Measurements from ENCODE around the gene VWA1. TPM values are rescaled to one million over a fixed set of nuclear protein-coding genes. Genes with fewer than 3 reads are reported as not detected.
A peak's percentile ranks its signal among the peaks of the same experiment; 100 is the strongest.

Gene VWA1
- total RNA-seq, 4 donors from 2014 or later, result 142 to 261 (median 161) TPM

GRCh38 chr1:1430114-1430982 is 5.1 kb upstream of the VWA1 start:
- H3K27ac ChIP-seq, result peak overlapping the region; percentile 49 to 99 (median 86)
- peak overlapping the region in 2 of 4 donors; percentile 3 to 18 for H3K4me3 ChIP-seq
- no peaks in the 10 kb centered on the region for H3K9me3 ChIP-seq
- WGBS, 2 donors, result 8 to 14% methylated on average over 18 to 24 of the region's 35 CpGs
- DNase-seq (ENCODE audit: low spot score in 2 of 2), result peak; percentile 46 to 69
- peak in 2 of 5 experiments; percentile 41 to 61 for TF ChIP-seq CTCF (IDR thresholded peaks at IDR 0.05)
- peak in 1 of 2 donors; percentile 72 for TF ChIP-seq EP300 (IDR thresholded peaks at IDR 0.05)
- no peak for TF ChIP-seq POLR2A (IDR thresholded peaks at IDR 0.05)
- no peaks in the 10 kb centered on the region for H3K36me3 ChIP-seq
- peaks cover 0 to 7% of the 10 kb centered on the region in 2 donors for H3K27me3 ChIP-seq
- H3K4me1 ChIP-seq, result peaks cover 10 to 93% (median 70%) of the 10 kb centered on the region in 4 donors

- H3K9me3 ChIP-seq, result no peaks in the 10 kb centered on the region
- H3K4me1 ChIP-seq, result peaks cover 10 to 90% (median 70%) of the 10 kb centered on the region in 4 donors
- TF ChIP-seq POLR2A (IDR thresholded peaks at IDR 0.05), result no peak
- peak overlapping the region; percentile 49 to 99 (median 86) for H3K27ac ChIP-seq
- no peaks in the 10 kb centered on the region for H3K36me3 ChIP-seq
- H3K4me3 ChIP-seq, result peak overlapping the region in 3 of 4 donors; percentile 6 to 72 (median 8)
- DNase-seq (ENCODE audit: low spot score in 2 of 2), result no peak
- 22 to 29% methylated on average over 8 to 9 of the region's 18 CpGs for WGBS, 2 donors
- peaks cover 0 to 10% of the 10 kb centered on the region in 2 donors for H3K27me3 ChIP-seq
Observed at GRCh38 chr1:1430992-1431844, 4.3 kb upstream of the VWA1 start.

GRCh38 chr1:1431845-1432273 is 3.6 kb upstream of the VWA1 start:
- peak overlapping the region in 3 of 4 donors; percentile 6 to 72 (median 8) for H3K4me3 ChIP-seq
- DNase-seq (ENCODE audit: low spot score in 2 of 2), result no peak
- H3K27me3 ChIP-seq, result peaks cover 0 to 6% of the 10 kb centered on the region in 2 donors
- no peaks in the 10 kb centered on the region for H3K36me3 ChIP-seq
- no peaks in the 10 kb centered on the region for H3K9me3 ChIP-seq
- 20 to 26% methylated on average over 3 of the region's 5 CpGs for WGBS, 2 donors
- peak overlapping the region; percentile 49 to 99 (median 86) for H3K27ac ChIP-seq
- H3K4me1 ChIP-seq, result peaks cover 10 to 90% (median 69%) of the 10 kb centered on the region in 4 donors
- TF ChIP-seq CTCF (IDR thresholded peaks at IDR 0.05), result no peak
- peak in 1 of 2 donors; percentile 36 for TF ChIP-seq EP300 (IDR thresholded peaks at IDR 0.05)

GRCh38 chr1:1432274-1432950 is 3.1 kb upstream of the VWA1 start:
- Histone ChIP-seq H3K4me1 (peaks cover 10 to 90% (median 72%) of the 10 kb centered on the region in 4 donors), H3K9me3 (no peaks in the 10 kb centered on the region), H3K27ac (peak overlapping the region; percentile 49 to 99 (median 86)), H3K36me3 (no peaks in the 10 kb centered on the region), H3K27me3 (peaks cover 0 to 6% of the 10 kb centered on the region in 2 donors), H3K4me3 (peak overlapping the region in 2 of 4 donors; percentile 7 to 72)
- TF ChIP-seq POLR2A (IDR thresholded peaks at IDR 0.05), result no peak
- peak in 1 of 2 donors; percentile 75 for TF ChIP-seq EP300 (IDR thresholded peaks at IDR 0.05)
- 37 to 49% methylated on average over 24 to 27 of the region's 28 CpGs for WGBS, 2 donors
- DNase-seq (ENCODE audit: low spot score in 2 of 2), result no peak

- Histone ChIP-seq H3K27ac (peak overlapping the region; percentile 49 to 99 (median 86)), H3K9me3 (no peaks in the 10 kb centered on the region), H3K36me3 (no peaks in the 10 kb centered on the region), H3K4me3 (peak overlapping the region in 3 of 4 donors; percentile 23 to 72 (median 28)), H3K27me3 (peaks cover 0 to 6% of the 10 kb centered on the region in 2 donors), H3K4me1 (peaks cover 10 to 96% (median 79%) of the 10 kb centered on the region in 4 donors)
- peak in 1 of 5 experiments; percentile 12 for TF ChIP-seq CTCF (IDR thresholded peaks at IDR 0.05)
- peak in 1 of 2 donors; percentile 91 for TF ChIP-seq EP300 (IDR thresholded peaks at IDR 0.05)
- TF ChIP-seq POLR2A (IDR thresholded peaks at IDR 0.05), result peak in 1 of 2 donors; percentile 29
- DNase-seq (ENCODE audit: low spot score in 2 of 2), result peak; percentile 47 to 57
- WGBS, 2 donors, result 22 to 30% methylated on average over 24 to 31 of the region's 34 CpGs
Observed at GRCh38 chr1:1432951-1433803, 2.3 kb upstream of the VWA1 start.

Data from tibial nerve (tissue), 4 donors.